ENCODE measurements around the gene NR2C2.

NR2C2 gene

GRCh38 chr3:15063238-15063637 lies 115.9 kb downstream of the NR2C2 start:
- H3K4me1 ChIP-seq (ENCODE audit: control insufficient read depth, insufficient read depth, low read length, unreplicated experiment): peaks cover 11% of the 10 kb centered on the region
- H3K27me3 ChIP-seq (ENCODE audit: insufficient read depth, low read length): no peaks in the 10 kb centered on the region
- no peak overlapping the region for H2AFZ ChIP-seq (ENCODE audit: low read length, unreplicated experiment)
- H3K79me2 ChIP-seq (ENCODE audit: control insufficient read depth, insufficient read depth, low read length, unreplicated experiment): peaks cover 33% of the 10 kb centered on the region
- H3K36me3 ChIP-seq (ENCODE audit: insufficient read depth, low read length): no peaks in the 10 kb centered on the region
- H3K4me3 ChIP-seq (ENCODE audit: low read depth, low read length): peak overlapping the region; percentile 97
- no peak overlapping the region for H3K27ac ChIP-seq (ENCODE audit: low read depth, low read length)

- no peak overlapping the region for H3K27ac ChIP-seq (ENCODE audit: low read depth, low read length)
- peak overlapping the region; percentile 97 for H3K4me3 ChIP-seq (ENCODE audit: low read depth, low read length)
- no peak overlapping the region for H2AFZ ChIP-seq (ENCODE audit: low read length, unreplicated experiment)
- peaks cover 11% of the 10 kb centered on the region for H3K4me1 ChIP-seq (ENCODE audit: control insufficient read depth, insufficient read depth, low read length, unreplicated experiment)
- H3K27me3 ChIP-seq (ENCODE audit: insufficient read depth, low read length): no peaks in the 10 kb centered on the region
- H3K79me2 ChIP-seq (ENCODE audit: control insufficient read depth, insufficient read depth, low read length, unreplicated experiment): peaks cover 29% of the 10 kb centered on the region
- H3K36me3 ChIP-seq (ENCODE audit: insufficient read depth, low read length): no peaks in the 10 kb centered on the region
Measured at GRCh38 chr3:15063656-15064286, 116.4 kb downstream of the NR2C2 start.

DNA sequence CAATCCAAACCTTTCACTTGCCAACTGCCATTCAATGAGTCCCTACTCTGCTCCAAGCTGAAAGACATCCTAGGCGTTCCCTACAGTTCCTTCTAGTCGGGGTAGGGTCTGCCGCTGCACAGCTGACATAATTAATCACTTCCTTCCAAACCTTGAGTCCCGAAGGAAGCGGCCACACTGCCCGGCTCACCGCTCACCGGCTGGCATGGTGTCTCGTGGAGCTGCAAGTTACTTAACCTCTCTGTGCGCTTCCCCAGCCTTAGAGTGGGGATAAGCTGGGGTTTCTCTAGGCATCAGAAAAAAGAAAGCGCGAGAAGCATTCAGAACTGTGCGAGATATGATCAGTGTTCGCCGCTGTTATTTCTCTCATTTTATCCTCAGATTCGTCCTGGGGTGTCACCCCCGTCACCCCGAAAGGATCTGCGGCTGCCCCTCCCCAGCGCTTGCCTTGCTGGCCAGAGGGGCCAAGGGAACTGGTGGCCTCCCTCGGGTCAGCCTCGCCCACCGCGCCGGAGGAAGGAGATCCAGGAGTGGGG lies 117.0 kb downstream of the NR2C2 start:
- Histone ChIP-seq H3K79me2 (ENCODE audit: control insufficient read depth, insufficient read depth, low read length, unreplicated experiment) (peaks cover 26% of the 10 kb centered on the region), H2AFZ (ENCODE audit: low read length, unreplicated experiment) (peak overlapping the region; percentile 97)

GRCh38 chr3:15064835-15065549 lies 117.6 kb downstream of the NR2C2 start, which contains the start of gene MRPS25:
TSS of gene MRPS25 (minus strand) at chr3:15065315. CDS start at chr3:15065194, 121 bp downstream.
- H3K4me1 ChIP-seq (ENCODE audit: control insufficient read depth, insufficient read depth, low read length, unreplicated experiment): peaks cover 11% of the 10 kb centered on the region
- H3K27ac ChIP-seq (ENCODE audit: low read depth, low read length): peak within 1 kb of the TSS; percentile 34
- peaks cover 23% of the 10 kb centered on the region for H3K79me2 ChIP-seq (ENCODE audit: control insufficient read depth, insufficient read depth, low read length, unreplicated experiment)
- no peaks in the 10 kb centered on the region for H3K36me3 ChIP-seq (ENCODE audit: insufficient read depth, low read length)
- H3K27me3 ChIP-seq (ENCODE audit: insufficient read depth, low read length): no peaks in the 10 kb centered on the region
- peak within 1 kb of the TSS; percentile 97 for H2AFZ ChIP-seq (ENCODE audit: low read length, unreplicated experiment)
- H3K4me3 ChIP-seq (ENCODE audit: low read depth, low read length): peak within 1 kb of the TSS; percentile 97

More for the DNA sequence above, 117.0 kb downstream of the NR2C2 start:
- peak overlapping the region; percentile 34; the same call in 1 of the 2 replicates for H3K27ac ChIP-seq (ENCODE audit: low read depth, low read length)
- no peaks in the 10 kb centered on the region for H3K36me3 ChIP-seq (ENCODE audit: insufficient read depth, low read length)
- peak overlapping the region; percentile 97 for H3K4me3 ChIP-seq (ENCODE audit: low read depth, low read length)
- peaks cover 11% of the 10 kb centered on the region for H3K4me1 ChIP-seq (ENCODE audit: control insufficient read depth, insufficient read depth, low read length, unreplicated experiment)
- H3K27me3 ChIP-seq (ENCODE audit: insufficient read depth, low read length): no peaks in the 10 kb centered on the region

GRCh38 chr3:15065550-15066007 lies 118.2 kb downstream of the NR2C2 start:
- Histone ChIP-seq H2AFZ (ENCODE audit: low read length, unreplicated experiment) (peak overlapping the region; percentile 87), H3K36me3 (ENCODE audit: insufficient read depth, low read length) (no peaks in the 10 kb centered on the region), H3K4me3 (ENCODE audit: low read depth, low read length) (peak overlapping the region; percentile 97), H3K27ac (ENCODE audit: low read depth, low read length) (peak overlapping the region; percentile 15), H3K79me2 (ENCODE audit: control insufficient read depth, insufficient read depth, low read length, unreplicated experiment) (peaks cover 23% of the 10 kb centered on the region), H3K27me3 (ENCODE audit: insufficient read depth, low read length) (no peaks in the 10 kb centered on the region), H3K4me1 (ENCODE audit: control insufficient read depth, insufficient read depth, low read length, unreplicated experiment) (peaks cover 11% of the 10 kb centered on the region)

DNA sequence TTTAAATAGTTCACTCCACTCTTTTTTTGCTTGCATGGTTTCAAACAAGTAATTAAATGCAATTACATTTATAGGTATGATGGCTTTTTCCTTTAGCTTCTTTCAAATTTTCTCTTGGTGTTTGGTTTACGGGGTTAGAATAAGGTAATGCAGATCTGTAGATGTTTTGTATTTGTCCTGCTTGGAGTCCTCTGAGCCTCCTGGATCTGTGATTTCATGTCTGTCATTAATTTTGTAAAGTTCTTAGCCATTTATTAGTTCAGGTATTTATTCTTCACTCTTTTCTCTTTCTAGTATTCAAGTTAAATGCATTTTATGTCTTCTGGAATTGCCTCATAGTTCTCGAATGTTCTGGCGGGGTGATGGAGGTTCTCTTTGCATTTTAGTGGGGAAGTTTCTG lies 119.1 kb downstream of the NR2C2 start:
- Histone ChIP-seq H2AFZ (ENCODE audit: low read length, unreplicated experiment) (no peak overlapping the region), H3K79me2 (ENCODE audit: control insufficient read depth, insufficient read depth, low read length, unreplicated experiment) (peaks cover 23% of the 10 kb centered on the region), H3K27ac (ENCODE audit: low read depth, low read length) (no peak overlapping the region), H3K4me3 (ENCODE audit: low read depth, low read length) (no peak overlapping the region), H3K4me1 (ENCODE audit: control insufficient read depth, insufficient read depth, low read length, unreplicated experiment) (peaks cover 11% of the 10 kb centered on the region), H3K36me3 (ENCODE audit: insufficient read depth, low read length) (no peaks in the 10 kb centered on the region; the same call in 1 of the 2 replicates), H3K27me3 (ENCODE audit: insufficient read depth, low read length) (no peaks in the 10 kb centered on the region)

DNA sequence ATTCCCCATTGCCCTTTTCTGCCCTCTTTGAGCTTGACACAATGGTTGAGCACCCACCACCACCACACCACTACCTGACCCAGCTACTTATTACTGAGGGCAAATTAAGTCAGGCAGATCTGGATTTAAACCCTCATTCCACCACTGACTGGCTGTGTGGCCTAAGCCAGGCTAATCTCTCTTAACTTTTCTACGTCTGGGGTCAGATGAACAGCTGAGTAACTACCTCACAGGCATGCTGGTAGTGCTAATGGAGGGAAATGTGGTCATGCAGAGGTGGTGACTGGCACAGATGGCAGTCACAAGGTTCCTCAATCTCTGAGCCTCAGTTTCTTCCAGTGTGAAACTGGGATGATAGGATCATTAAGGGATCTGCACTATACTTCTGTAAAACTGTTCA lies 122.1 kb downstream of the NR2C2 start:
- Histone ChIP-seq H3K4me3 (ENCODE audit: low read depth, low read length) (no peak overlapping the region), H3K27ac (ENCODE audit: low read depth, low read length) (no peak overlapping the region), H3K36me3 (ENCODE audit: insufficient read depth, low read length) (peaks cover 6% of the 10 kb centered on the region; the same call in 1 of the 2 replicates), H3K79me2 (ENCODE audit: control insufficient read depth, insufficient read depth, low read length, unreplicated experiment) (peaks cover 6% of the 10 kb centered on the region), H3K4me1 (ENCODE audit: control insufficient read depth, insufficient read depth, low read length, unreplicated experiment) (no peaks in the 10 kb centered on the region), H3K27me3 (ENCODE audit: insufficient read depth, low read length) (no peaks in the 10 kb centered on the region), H2AFZ (ENCODE audit: low read length, unreplicated experiment) (no peak overlapping the region)

- H2AFZ ChIP-seq (ENCODE audit: low read length, unreplicated experiment): no peak overlapping the region
- no peaks in the 10 kb centered on the region for H3K79me2 ChIP-seq (ENCODE audit: control insufficient read depth, insufficient read depth, low read length, unreplicated experiment)
- H3K4me3 ChIP-seq (ENCODE audit: low read depth, low read length): no peak overlapping the region
- H3K27me3 ChIP-seq (ENCODE audit: insufficient read depth, low read length): no peaks in the 10 kb centered on the region
- H3K27ac ChIP-seq (ENCODE audit: low read depth, low read length): no peak overlapping the region
- peaks cover 17% of the 10 kb centered on the region for H3K36me3 ChIP-seq (ENCODE audit: insufficient read depth, low read length)
- H3K4me1 ChIP-seq (ENCODE audit: control insufficient read depth, insufficient read depth, low read length, unreplicated experiment): no peaks in the 10 kb centered on the region
Measured at GRCh38 chr3:15071699-15072098, 124.3 kb downstream of the NR2C2 start.

DNA sequence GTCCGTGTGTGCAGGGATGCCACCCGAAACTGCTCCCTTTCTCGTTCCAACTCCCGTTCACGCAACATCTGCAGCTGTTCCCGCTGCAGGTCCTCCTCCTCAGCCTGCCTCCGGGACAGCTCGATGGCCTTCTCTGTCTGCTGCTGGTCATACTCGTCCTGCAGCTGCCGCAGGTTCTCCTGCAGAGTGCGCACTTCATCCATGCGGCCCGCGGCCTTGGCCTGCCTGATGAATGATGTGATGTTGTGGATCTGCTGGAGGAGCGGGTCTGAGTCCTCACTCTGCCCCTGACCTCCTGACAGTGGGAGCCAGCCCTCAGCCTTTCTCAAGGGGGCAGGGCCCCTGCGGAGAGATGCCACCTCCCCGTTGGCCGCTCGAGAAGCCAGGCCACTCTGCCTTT lies 127.1 kb downstream of the NR2C2 start:
- H3K27ac ChIP-seq (ENCODE audit: low read depth, low read length): no peak overlapping the region
- peaks cover 38% of the 10 kb centered on the region for H3K36me3 ChIP-seq (ENCODE audit: insufficient read depth, low read length)
- no peaks in the 10 kb centered on the region for H3K27me3 ChIP-seq (ENCODE audit: insufficient read depth, low read length)
- H2AFZ ChIP-seq (ENCODE audit: low read length, unreplicated experiment): no peak overlapping the region
- H3K4me1 ChIP-seq (ENCODE audit: control insufficient read depth, insufficient read depth, low read length, unreplicated experiment): no peaks in the 10 kb centered on the region
- no peak overlapping the region for H3K4me3 ChIP-seq (ENCODE audit: low read depth, low read length)
- no peaks in the 10 kb centered on the region for H3K79me2 ChIP-seq (ENCODE audit: control insufficient read depth, insufficient read depth, low read length, unreplicated experiment)

DNA sequence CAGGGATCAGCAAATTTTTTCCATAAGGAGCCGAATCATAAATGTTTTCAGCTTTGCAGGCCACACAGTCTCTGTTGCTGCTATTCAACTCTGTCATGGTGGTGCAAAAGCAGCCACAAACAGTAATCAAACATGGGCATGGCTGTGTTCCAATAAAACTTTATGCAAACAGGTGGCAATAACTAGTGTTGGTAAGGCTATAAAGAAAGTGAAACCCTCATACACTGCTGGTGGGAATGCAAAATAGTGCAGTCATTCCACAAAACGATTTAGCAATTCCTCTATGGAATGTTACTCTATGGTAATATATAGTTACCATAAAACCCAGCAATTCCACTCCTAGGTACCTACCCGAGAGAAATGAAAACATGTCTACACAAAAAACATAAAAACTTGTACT lies 131.7 kb downstream of the NR2C2 start:
- H2AFZ ChIP-seq (ENCODE audit: low read length, unreplicated experiment): no peak overlapping the region
- H3K36me3 ChIP-seq (ENCODE audit: insufficient read depth, low read length): peaks cover 50% of the 10 kb centered on the region
- no peak overlapping the region for H3K4me3 ChIP-seq (ENCODE audit: low read depth, low read length)
- no peaks in the 10 kb centered on the region for H3K79me2 ChIP-seq (ENCODE audit: control insufficient read depth, insufficient read depth, low read length, unreplicated experiment)
- no peak overlapping the region for H3K27ac ChIP-seq (ENCODE audit: low read depth, low read length)
- peaks cover 7% of the 10 kb centered on the region for H3K4me1 ChIP-seq (ENCODE audit: control insufficient read depth, insufficient read depth, low read length, unreplicated experiment)
- no peaks in the 10 kb centered on the region for H3K27me3 ChIP-seq (ENCODE audit: insufficient read depth, low read length)
